Activated CD4-positive, alpha-beta T cell treated with anti-CD3 and anti-CD28 coated beads, Interleukin-2, amount 50 U/mL, for 48 hours (primary cell): Measurements from ENCODE around the gene WNT7A.
A peak's percentile ranks its signal among the peaks of the same experiment; 100 is the strongest.
"Not testable (repeated sequence)": the region's sequence is repeated elsewhere in the genome, so short reads cannot be mapped to it uniquely, and the experiment has no call there.

Experiments
- DNase-seq, 2 experiments: peaks; one replicate each; pipeline ENCODE4 v3.0.0-alpha.2; 2020

The WNT7A gene

DNA sequence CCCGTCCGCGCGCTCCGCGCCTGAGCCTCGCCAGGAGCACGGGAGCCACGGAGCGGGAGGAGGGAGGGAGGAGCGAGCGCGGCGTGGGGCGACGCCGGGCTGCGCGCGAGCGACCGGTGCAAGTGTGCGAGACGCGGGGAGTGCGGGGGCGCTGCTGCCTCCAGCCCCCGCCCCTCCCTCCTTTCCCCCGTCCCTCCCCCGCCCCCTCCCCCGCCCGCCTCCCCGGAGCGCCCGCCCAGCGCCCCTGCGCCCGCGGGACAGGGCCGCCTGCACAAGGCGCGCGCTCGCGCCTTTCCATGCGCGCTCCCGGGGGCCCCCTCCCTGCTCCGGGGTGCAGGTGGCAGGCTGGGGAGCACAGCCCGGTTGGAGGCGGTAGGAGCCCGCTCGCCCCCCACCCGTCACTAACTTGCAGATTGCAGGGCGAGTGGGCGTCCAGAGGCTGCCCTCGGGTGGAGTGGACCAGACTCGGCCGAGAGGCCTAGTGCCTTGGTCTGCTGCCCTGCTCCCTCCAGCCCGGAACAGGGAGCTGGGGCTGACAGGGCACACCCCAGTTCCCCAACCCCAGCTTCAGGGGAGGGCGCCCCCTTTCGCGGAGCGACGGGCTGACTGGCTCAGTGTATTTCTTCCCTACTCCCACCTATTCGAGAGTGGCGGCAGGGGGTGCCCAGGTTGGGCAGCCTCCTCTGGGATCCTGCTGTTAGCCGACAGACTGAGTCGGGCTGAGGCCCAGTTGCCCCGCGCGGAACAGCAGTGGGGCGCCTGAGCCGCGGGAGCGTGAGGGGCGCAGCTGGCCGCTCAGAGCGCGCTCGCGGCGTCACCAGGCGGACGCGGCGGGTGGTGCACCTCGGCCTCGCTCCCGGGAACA is at the start of gene WNT7A:
WNT7A (minus strand) TSS at position 126 of the 865 bp plus-strand sequence. CDS start 255 bp downstream, outside the sequence.
- peak; percentile 69 to 72 for DNase-seq

DNA sequence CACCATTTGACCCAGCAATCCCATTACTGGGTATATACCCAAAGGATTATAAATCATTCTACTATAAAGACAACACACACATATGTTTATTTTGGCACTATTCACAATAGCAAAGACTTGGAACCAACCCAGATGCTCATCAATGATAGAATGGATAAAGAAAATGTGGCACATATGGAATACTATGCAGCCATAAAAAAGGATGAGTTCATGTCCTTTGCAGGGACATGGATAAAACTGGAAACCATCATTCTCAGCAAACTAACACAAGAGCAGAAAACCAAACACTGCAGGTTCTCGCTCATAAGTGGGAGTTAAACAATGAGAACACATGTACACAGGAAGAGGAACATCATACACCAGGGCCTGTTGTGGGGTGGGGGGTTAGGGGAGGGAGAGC is 48.9 kb upstream of the WNT7A start:
- DNase-seq: not testable (repeated sequence)

DNA sequence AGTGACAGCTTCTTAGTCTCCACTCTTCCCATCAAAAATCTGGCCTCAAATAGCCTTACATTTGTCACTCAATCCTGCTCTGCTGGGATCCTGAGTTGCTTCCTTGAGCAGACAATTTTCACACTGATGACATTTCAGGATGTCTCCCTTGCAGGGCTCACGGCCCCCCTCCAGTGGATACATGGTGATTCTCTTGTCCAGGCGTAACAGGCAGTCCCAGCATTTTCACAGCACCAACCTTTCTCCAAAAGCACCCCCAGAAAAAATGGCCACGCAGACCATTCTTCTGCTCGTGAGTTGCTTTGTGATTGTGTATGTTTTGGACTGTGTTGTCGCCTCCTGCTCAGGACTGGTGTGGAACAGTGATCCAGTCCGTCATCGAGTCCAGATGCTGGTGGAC is 47.4 kb upstream of the WNT7A start:
- DNase-seq: no peak

DNA sequence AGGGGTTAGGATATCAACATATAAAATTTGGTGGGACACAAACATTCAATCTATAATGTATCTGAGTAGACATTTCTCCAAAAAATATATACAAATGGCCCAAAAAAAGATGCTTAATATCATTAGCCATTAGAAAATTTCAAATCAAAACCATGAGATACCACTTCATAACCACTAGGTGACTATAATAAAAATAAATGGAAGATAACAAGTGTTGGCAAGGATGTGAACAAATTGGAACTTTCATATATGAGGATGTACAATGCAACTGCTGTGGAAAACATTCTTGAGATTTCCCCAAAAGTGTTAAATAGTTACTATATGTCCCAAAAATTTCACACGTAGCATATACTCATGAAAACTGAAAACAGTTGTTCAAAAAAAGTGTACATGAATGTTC is 36.5 kb upstream of the WNT7A start:
- DNase-seq: no peak

DNA sequence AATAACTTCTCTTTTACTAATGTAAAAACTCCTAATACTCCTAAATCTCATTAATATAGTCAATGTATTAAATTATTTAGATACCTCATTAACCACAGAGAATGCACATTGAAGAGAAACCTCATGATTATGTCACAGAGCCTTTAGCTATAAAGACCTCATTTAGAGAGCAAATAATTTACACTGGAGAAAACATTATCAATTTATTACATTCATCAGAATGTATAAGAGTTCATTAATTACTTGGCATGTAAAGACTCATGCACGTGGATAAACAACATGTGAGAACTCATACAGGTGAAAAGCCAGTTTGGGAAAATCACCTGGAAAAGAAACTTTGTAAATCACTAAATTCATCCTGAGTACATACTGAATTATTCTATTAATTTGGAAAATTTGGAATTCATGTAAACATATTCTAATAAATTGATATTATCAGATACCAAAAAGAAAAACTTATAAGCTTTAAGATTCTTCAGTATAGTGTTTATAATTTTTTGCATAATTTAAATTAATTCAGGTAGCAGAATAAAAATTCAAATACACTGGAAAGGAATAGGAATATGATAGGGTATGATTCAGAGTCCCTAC is 22.9 kb upstream of the WNT7A start:
- DNase-seq: no peak

DNA sequence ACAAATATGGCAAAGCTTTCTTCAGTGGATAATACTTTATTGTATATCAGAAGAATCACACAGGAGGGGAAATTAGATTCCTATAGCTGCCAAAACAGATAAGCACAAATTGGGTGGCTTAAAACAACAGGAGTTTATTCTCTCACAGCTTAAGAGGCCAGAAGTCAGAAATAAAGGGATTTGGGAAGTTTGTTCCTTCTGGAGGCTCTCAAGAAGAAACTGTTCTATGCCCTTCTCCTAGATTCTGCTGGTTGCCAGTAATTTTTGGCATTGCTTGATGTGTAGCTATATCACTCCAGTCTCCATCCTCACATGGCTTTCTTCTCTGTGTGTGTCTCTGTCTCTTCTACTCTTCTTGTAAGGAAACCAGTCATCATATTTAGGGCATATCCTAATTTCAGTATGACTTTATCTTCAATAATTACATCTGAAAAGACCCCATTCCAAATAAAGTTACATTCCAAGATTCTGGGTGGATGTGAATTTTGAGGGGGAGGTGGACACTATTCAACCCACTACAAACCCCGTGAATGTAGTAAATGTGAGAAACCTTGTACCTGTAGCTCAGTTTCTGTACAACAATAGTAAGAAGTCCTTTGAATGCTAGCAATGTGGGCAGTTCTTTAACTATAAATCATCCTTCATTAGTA is 22.2 kb upstream of the WNT7A start:
- DNase-seq: no peak

DNA sequence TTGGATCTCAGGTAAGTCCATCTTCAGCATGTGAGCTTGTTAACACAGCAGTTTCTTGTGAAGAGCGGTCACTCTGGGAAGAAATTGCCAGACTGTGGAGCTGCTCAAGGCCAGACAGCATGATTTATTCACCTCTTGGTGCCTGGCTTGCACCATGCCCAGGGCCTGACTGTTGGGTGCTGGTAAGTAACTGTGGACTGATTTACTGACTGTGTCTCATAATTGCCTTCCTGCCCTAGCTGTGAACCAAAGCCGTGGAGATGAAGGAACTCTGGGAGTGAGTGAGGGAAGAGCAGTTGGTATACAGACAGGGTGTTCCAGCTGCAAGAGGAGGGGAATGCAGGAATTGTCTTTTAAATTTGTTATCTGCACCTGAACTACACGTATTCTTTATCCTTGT is 18.5 kb upstream of the WNT7A start:
- no peak for DNase-seq

DNA sequence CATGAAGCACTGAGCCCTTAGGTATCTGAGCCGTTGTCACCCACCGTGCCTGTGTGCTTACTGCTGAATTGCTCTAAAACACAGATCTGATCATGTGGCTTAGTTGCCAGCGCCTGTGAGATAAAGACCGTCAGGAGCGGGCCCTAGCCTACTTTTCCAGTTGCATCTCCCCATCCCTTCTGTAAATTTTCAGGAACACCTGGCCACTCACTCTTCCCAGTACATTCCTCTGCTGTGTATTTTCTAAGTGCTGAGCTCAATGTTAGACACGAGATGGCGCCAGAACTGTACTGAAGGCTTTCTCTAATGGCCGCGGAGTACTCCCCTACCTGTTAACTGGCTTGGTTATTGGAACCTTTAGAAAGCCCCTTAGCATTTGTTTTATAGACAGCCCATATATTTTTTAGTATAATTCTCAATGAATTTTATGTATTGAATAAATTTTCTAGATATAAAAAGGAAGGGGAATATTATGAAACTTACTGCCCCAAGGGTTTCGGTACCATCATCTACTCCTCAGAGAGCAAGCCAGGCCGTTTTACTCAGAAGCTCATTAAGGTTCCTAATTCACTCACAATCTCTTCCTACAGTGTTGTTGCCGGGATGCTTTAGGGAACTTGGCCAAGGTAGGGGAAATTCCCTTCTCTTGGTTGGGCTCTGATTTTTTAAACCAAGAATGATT is 16.7 kb upstream of the WNT7A start:
- DNase-seq: peak; percentile 40 to 63

DNA sequence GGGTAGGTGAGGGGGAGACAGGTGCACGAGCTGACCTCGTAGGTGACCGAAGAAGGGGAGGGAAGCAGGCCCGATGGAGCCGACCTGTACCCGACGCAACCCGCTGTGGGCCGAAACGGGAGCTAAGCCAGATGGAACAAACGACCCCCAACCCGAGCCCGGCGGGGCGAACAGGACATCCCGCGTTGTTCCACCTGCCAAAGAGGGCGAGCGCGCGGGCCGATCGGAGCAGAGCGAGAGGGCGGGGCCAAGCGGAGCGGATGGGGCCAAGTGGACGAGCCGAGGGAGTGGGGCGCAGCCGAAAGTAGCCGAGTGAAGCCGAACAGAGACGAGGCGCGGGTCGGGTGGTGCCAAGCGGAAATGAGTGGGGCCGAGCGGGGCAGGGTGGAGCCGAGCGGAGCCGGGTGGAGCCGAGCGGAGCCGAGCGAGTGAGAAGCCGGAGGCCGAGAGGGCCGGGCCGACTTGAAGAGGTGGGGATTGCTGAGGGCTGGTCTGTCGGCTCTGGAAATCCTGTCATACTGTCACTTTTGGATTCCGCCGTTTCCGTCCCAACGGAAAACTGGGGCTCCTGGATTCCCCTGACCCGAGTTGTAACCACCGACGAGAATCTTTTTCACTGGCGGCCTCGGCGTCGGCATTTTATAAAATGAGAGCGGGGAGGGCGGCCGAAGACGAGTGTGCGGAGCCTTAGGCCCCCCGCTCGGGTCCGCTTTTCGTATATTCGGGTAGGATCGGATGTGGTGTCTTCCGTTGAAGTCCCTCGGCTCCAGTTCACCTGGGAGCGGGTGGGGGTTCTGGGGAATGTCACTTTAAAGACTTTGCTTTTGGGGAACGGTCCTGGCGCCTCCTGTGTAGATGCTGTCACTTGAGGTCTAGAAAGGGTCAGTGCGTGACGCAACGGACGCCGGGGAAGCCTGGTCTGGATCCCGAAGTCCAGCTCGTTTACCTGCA is 15.6 kb upstream of the WNT7A start:
- DNase-seq: peak; percentile 95 to 97

DNA sequence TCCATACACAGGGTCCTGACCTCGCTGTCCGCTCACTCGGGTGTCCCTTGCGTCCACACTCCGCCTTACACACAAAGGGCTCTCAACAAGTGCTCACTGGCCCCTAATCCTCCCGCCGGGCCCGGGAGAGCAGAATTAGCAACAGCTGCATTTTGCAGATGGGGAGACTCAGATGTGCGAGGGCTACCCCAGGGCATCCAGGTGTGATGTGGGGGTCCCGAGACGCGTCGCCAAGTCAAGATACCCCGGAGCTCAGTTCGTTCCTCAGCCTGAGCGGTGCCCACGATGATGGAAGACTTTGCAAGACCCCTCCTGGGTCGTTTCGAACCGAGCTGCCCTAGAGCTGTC is 14.9 kb upstream of the WNT7A start:
- no peak for DNase-seq

DNA sequence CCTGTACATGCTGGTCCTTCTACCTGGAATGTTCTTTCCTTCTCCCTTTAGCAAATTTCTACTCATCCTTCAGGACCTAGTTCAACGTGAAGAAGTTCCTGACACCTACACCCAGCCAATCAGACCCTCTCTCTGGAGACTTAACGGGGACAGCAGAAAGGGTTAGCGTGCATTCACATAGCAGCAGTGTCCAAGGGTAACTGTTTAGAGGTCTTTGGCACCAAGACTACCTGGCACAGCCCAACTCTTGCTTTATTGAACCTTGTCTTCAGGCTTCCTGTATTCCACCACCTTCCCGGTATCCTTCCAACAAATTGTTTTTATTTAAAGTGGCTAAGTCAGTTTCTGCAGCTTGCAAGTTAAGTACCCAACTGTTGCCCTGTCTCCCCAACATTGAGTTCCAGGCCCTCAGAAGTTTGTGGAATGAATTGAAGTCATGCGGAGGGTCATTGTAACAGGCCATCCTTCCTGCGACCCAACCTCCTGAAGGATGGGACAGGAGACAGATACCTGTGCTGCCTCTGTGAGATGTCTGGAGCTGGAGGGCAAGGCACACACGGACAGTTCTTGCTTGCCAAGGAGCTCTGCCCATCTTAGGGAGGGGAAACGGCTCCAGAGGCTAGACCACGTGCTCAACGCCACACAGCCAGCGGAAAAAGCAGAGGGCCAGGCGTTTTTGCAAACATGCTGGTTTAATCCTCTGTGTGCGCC is 14.4 kb upstream of the WNT7A start:
- DNase-seq: no peak

DNA sequence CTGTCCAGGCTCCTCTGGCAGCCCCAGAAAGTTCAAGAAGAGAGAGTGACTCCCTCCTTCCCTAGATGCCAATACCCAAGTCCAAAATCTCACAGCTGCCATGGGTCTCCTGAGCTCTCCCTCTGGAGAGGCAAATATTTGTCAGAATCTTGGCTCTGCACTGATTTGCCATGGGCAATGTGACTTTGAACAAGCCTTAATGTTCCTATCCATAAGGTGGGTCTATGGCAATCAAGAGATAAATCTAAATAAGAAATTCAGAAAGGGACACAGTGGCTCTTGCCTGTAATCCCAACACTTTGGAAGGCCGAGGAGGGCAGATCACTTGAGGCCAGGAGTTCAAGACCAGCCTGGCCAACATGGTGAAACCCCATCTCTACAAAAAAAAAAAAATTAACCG is 12.4 kb upstream of the WNT7A start:
- no peak for DNase-seq

DNA sequence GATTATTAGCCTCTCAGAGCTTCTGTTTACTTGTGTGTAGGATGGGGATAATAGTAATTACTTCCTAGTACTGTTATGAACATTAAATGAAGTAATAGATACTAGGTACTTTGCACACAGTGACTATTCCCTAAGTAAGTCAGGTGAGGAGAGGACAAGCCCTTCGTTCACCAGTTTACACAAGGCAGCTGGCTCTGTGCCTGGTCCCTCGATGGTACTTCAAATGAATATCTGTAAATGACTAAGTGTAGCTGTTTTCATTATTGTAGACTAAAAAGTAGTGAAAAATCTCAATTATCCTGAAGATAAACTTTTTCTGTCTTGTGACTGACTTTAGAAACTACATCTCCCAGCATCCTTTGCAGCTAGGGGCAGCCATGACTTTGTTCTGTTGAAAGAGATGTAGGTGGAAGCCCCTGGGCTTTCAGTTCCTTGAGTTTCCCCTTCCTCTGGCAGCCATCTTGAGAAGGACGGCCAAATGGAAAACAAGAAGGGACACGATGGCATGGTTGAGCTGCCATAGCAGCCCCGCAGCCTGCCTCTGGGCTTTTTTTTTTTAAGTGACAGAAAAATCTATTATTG is 11.7 kb upstream of the WNT7A start:
- no peak for DNase-seq

DNA sequence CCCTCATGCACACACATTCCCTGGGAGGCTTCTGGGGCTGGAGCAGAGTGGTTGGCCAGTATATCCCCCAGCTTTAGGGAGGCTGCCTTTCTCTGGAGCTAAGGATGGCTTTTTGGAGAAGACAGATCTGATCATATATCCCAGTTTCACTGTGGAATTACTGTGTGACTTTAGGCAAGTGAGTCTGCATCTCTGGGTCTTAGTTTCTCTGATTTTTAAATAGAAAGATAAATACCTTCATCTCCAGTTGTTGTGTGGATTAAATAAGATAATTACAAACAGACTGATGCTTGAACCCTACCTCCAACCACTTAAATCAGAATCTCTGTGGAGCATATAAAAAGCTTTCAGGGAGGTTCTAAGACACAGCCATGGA is 11.1 kb upstream of the WNT7A start:
- DNase-seq: no peak

DNA sequence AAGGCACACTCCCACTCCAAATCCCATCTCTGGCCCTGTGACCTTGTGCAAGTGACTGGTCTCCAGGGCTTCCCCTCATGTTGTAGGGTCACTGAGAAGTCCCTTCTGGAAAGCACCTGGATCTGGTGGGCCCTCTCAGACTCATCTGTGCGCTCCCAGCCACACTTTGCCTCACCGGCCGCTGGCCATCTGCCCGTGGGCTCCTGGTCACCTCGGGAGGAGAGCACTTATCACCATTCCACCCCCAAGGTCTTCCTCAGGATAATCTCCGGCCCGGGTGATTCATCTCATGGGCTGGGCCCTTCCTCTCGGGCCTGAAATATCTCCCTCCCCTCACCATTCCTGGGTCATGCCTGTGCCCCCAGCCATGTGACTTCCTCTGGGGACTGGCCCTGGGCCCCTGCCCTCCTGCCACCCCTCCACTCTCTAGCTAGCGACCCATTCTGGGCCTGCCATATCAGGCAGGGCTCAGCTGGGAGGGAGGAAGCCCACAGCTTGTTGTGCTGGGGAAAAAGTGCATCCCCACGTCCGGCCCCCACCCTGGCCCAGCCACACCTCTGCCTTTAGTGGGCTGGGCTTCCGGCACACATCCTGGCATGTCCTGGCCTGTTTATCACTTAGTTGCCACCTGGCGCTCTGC is 10.6 kb upstream of the WNT7A start:
- peak; percentile 21 to 28 for DNase-seq

DNA sequence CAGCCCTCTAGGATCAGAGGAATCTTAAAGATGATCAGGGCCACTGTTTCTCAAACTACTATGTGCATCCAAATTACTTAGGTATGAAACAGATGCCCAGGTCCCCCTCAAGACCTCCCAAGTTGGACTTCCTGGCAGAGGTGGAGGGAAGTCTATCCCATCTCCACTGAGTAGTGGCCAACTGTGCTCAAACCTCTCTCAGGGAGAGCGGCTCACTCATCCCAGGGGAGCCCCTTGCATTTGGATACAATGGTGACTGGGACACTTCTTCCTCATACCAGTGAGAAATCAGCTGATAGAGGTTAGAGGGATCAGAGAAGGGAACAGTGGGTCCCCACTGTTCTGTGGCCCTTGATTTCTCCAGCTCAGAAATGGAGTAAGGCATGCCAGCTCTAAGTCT is 8.7 kb upstream of the WNT7A start:
- no peak for DNase-seq

DNA sequence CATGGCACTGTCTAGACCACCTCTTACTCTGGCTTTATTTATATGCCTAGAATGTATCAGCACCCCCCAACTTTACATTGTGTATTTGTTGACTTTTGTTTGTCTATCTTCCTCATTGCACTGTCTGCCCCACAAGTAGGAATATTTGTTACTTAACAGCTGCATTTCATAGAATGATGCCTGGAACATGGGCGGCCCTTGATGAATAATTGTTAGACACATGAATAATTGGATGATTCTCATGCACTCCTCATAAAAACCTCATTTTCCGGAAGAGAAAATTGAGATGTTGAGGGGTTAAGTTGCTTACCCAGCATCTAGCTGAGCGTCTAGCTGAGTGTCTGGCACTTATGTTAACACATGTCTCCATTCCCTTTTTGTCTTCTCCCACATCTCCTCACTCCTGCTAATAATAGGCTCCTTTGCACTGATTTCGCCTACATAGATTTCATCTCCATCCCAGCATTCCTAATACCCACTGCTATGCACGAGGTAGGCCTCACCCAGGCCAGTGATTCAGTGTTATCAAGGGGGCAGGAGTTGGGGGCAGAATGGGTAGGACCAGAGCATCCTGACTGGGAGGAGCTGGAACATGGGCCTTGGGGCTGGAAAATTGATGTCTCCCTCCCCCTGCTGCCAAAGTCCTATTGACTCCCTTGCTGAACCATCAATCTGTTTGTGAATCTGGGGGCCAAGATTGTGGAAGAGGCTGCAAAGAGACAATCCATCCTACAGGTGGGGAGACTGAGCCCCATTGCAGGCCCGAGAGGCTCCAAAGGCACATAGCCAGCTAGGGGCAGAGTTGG is 7.8 kb upstream of the WNT7A start:
- DNase-seq: no peak

DNA sequence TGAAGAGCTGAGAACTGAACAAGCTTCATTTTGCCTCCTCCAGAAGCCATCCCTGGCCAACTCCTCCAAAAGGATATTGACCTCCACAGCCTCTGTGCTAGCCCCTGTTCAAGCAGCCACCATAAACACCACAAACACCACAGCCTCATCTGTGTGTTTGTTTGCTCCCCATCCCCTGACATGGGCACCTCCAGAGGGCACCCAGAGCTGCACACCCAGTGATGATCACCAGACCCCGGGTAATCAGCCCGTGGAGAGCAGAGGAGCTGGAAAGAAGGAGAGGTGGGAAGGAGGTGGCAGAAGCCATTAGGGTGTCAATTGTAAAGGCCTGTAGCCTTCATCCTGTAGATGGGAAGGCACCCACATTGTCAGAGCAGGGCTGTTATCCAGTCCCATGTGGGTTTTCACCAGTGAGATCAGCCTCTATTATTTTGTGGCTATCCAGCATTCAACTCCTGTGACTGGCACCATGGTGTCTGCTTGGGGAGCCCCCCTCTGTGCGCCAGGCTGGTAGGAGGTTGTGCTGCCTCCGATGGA is 6.8 kb upstream of the WNT7A start:
- no peak for DNase-seq

DNA sequence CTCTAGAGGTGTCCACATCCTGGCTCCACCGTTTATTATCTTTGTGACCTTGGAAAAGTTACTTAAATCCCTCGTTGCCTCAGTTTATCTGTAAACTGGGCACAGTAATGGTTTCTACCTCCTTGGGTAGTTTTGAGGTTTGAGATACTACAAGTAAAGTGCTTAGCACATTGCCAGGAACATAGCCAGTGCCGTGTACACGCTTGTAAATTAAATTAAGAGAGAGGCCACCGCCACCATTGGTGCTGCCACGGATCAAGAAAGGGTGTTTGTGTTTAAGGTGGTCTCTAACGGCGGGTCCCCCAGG is 5.8 kb upstream of the WNT7A start:
- no peak for DNase-seq
